Right atrium auricular region (tissue), 2 donors: Measurements from ENCODE around the gene NQO2. TPM values are rescaled to one million over a fixed set of nuclear protein-coding genes. Genes with fewer than 3 reads are reported as not detected.
"Not testable (repeated sequence)": the region's sequence is repeated elsewhere in the genome, so short reads cannot be mapped to it uniquely, and the experiment has no call there.

ENCODE experiments used
- DNase-seq: peaks from one replicate; pipeline ENCODE4 v3.0.0-alpha.2; 2019; ENCODE audit warnings: low spot score
- H3K27ac ChIP-seq, 2 donors: fragments of 200-600 bp; sonication (generic); 1 replicate in 1 of 2; 2 replicates in 1 of 2; pipeline ENCODE4 v1.5.1; 2016 to 2019
- H3K27me3 ChIP-seq, 2 donors: fragments of 200-600 bp; sonication (generic); one replicate each; pipeline versions ENCODE4 v1.5.1 to v1.6.0; 2017 to 2019
- H3K36me3 ChIP-seq: fragments of 200-600 bp; sonication (generic); one replicate; pipeline ENCODE4 v1.5.1; 2016
- H3K4me1 ChIP-seq, 2 donors: fragments of 200-600 bp; sonication (generic); one replicate each; pipeline versions ENCODE4 v1.5.1 to v1.6.0; 2017 to 2019
- H3K4me3 ChIP-seq, 2 donors: fragments of 200-600 bp; sonication (generic); 1 replicate in 1 of 2; 2 replicates in 1 of 2; pipeline ENCODE4 v1.5.1; 2017 to 2019; ENCODE audit warnings: mild to moderate bottlenecking in 1 of 2, moderate library complexity in 1 of 2
- H3K9me3 ChIP-seq, 2 donors: fragments of 200-600 bp; sonication (generic); one replicate each; pipeline ENCODE4 v1.5.1; 2019
- CTCF ChIP-seq, 2 donors: fragments of 200-600 bp; sonication (generic); IDR thresholded peaks; one replicate each; pipeline ENCODE4 v1.5.1; 2019; ENCODE audit warnings: antibody characterized with exemption in 2 of 2
- total RNA-seq, 2 donors: library from RNA; depleted of rRNA; stranded (reverse); fragments of >200 nt; gene quantifications; one replicate each; pipeline ENCODE4 v1.1.0, GENCODE V29; 2016

The NQO2 gene
- total RNA-seq, 2 donors from 2014 or later, result 37.6 to 68.1 TPM

GRCh38 chr6:3046295-3046694, 46.6 kb downstream of the NQO2 start:
- no peaks in the 10 kb centered on the region for H3K9me3 ChIP-seq
- TF ChIP-seq CTCF (IDR thresholded peaks at IDR 0.05), result no peak
- H3K36me3 ChIP-seq, result no peaks in the 10 kb centered on the region
- no peaks in the 10 kb centered on the region for H3K27me3 ChIP-seq
- H3K4me3 ChIP-seq, result no peak overlapping the region
- no peak overlapping the region for H3K27ac ChIP-seq
- no peaks in the 10 kb centered on the region for H3K4me1 ChIP-seq
- no peak for DNase-seq

GRCh38 chr6:3048009-3048408, 48.3 kb downstream of the NQO2 start:
- H3K36me3 ChIP-seq, H3K4me1 ChIP-seq, H3K27ac ChIP-seq, H3K27me3 ChIP-seq, H3K9me3 ChIP-seq, H3K4me3 ChIP-seq, DNase-seq: not testable (repeated sequence)

- DNase-seq, result no peak
- H3K27me3 ChIP-seq, result no peaks in the 10 kb centered on the region
- H3K9me3 ChIP-seq, result no peaks in the 10 kb centered on the region
- no peak overlapping the region for H3K27ac ChIP-seq
- no peak for TF ChIP-seq CTCF (IDR thresholded peaks at IDR 0.05)
- peaks cover 0 to 14% of the 10 kb centered on the region in 2 donors for H3K4me1 ChIP-seq
- no peaks in the 10 kb centered on the region for H3K36me3 ChIP-seq
- H3K4me3 ChIP-seq, result peak overlapping the region in 1 of 2 donors; percentile 49
These were observed 53.0 kb downstream of the NQO2 start for GRCh38 chr6:3052481-3053230.

- no peaks in the 10 kb centered on the region for H3K27me3 ChIP-seq
- peak overlapping the region in 1 of 2 donors; percentile 32 for H3K27ac ChIP-seq
- no peak for DNase-seq
- H3K4me3 ChIP-seq, result peak overlapping the region; percentile 32 to 49
- H3K4me1 ChIP-seq, result peaks cover 0 to 14% of the 10 kb centered on the region in 2 donors
- TF ChIP-seq CTCF (IDR thresholded peaks at IDR 0.05), result no peak
- H3K36me3 ChIP-seq, result no peaks in the 10 kb centered on the region
- H3K9me3 ChIP-seq, result no peaks in the 10 kb centered on the region
These were observed 53.5 kb downstream of the NQO2 start for GRCh38 chr6:3053231-3053508.

GRCh38 chr6:3054229-3055157, 54.8 kb downstream of the NQO2 start:
- Histone ChIP-seq H3K27ac (peak overlapping the region in 1 of 2 donors; percentile 7), H3K4me1 (peaks cover 0 to 14% of the 10 kb centered on the region in 2 donors), H3K4me3 (peak overlapping the region; percentile 32 to 49)
- DNase-seq, H3K27me3 ChIP-seq, H3K36me3 ChIP-seq, H3K9me3 ChIP-seq: not testable (repeated sequence)

- not testable (repeated sequence) for H3K27me3 ChIP-seq, H3K36me3 ChIP-seq, H3K4me3 ChIP-seq, H3K9me3 ChIP-seq, DNase-seq, H3K27ac ChIP-seq
- peaks cover 0 to 14% of the 10 kb centered on the region in 2 donors for H3K4me1 ChIP-seq
These were observed 55.4 kb downstream of the NQO2 start for GRCh38 chr6:3055158-3055499.

- no peaks in the 10 kb centered on the region for H3K27me3 ChIP-seq
- H3K4me3 ChIP-seq, result no peak overlapping the region
- no peaks in the 10 kb centered on the region for H3K36me3 ChIP-seq
- H3K4me1 ChIP-seq, result peaks cover 0 to 14% of the 10 kb centered on the region in 2 donors
- DNase-seq, result no peak
- H3K9me3 ChIP-seq, result no peaks in the 10 kb centered on the region
- no peak overlapping the region for H3K27ac ChIP-seq
- TF ChIP-seq CTCF (IDR thresholded peaks at IDR 0.05), result no peak
These were observed 57.5 kb downstream of the NQO2 start for GRCh38 chr6:3057063-3057770.
